Measurements from ENCODE around the gene OSBPL8.
"Not testable (repeated sequence)": the region's sequence is repeated elsewhere in the genome, so short reads cannot be mapped to it uniquely, and the experiment has no call there.

Gene OSBPL8

GRCh38 chr12:76508128-76508980 is 51.2 kb downstream of the OSBPL8 start:
- H3K27ac ChIP-seq: no peak overlapping the region
- no peak for TF ChIP-seq CTCF (conservative IDR thresholded peaks at IDR 0.05)

- TF ChIP-seq CTCF (conservative IDR thresholded peaks at IDR 0.05): no peak
- no peak overlapping the region for H3K27ac ChIP-seq
Observed at GRCh38 chr12:76506149-76506548, 53.4 kb downstream of the OSBPL8 start.

GRCh38 chr12:76505050-76505449 is 54.5 kb downstream of the OSBPL8 start:
- no peak for TF ChIP-seq CTCF (conservative IDR thresholded peaks at IDR 0.05)
- no peak overlapping the region for H3K27ac ChIP-seq

GRCh38 chr12:76504606-76505005 is 55.0 kb downstream of the OSBPL8 start:
- no peak for TF ChIP-seq CTCF (conservative IDR thresholded peaks at IDR 0.05)
- no peak overlapping the region for H3K27ac ChIP-seq

- no peak for TF ChIP-seq CTCF (conservative IDR thresholded peaks at IDR 0.05)
- no peak overlapping the region for H3K27ac ChIP-seq
Observed at GRCh38 chr12:76503957-76504356, 55.6 kb downstream of the OSBPL8 start.

GRCh38 chr12:76501390-76501789 is 58.2 kb downstream of the OSBPL8 start:
- H3K27ac ChIP-seq: no peak overlapping the region; the same call in 1 of the 2 replicates
- TF ChIP-seq CTCF (conservative IDR thresholded peaks at IDR 0.05): no peak

- H3K27ac ChIP-seq: not testable (repeated sequence)
Observed at GRCh38 chr12:76499136-76499535, 60.4 kb downstream of the OSBPL8 start.

- no peak for TF ChIP-seq CTCF (conservative IDR thresholded peaks at IDR 0.05)
- H3K27ac ChIP-seq: no peak overlapping the region
Observed at GRCh38 chr12:76495556-76495955, 64.0 kb downstream of the OSBPL8 start.
